GM23338 (cell line): Measurements from ENCODE around the gene EDEM3. TPM values are rescaled to one million over a fixed set of nuclear protein-coding genes. Genes with fewer than 3 reads are reported as not detected.

Experiments
- STAT1 ChIP-seq: IDR thresholded peaks from one replicate; pipeline ENCODE4 v1.6.1; 2016; ENCODE audit warnings: antibody characterized with exemption; ENCODE audit not compliant: unreplicated experiment
- polyA plus RNA-seq: library from polyadenylated mRNA; unstranded; fragments of >200 nt; fragmentation: Nextera tagmentation; extraction: Ambion mirVana; gene quantifications from 2 replicates; pipeline ENCODE4 v1.2.1, GENCODE V29; 2016
- total RNA-seq: library from RNA; depleted of rRNA; stranded (reverse); fragments of >200 nt; shearing (Covaris generic); gene quantifications from 2 replicates; pipeline ENCODE4 v1.2.3, GENCODE V29; 2014
- TF ChIP-seq, protein P1 (sequence below): fragments of 250-450 bp; sonication (Bioruptor Pico); IDR thresholded peaks from 2 replicates; pipeline ENCODE4 v1.5.0; 2020; ENCODE audit warnings: mild to moderate bottlenecking, moderate library complexity
- TF ChIP-seq, protein P2 (sequence below): IDR thresholded peaks from one replicate; pipeline ENCODE4 v1.6.1; 2018; ENCODE audit warnings: antibody characterized with exemption; ENCODE audit not compliant: unreplicated experiment
- TF ChIP-seq, protein P3 (sequence below), 2 experiments: fragments of 200-600 bp in 1 of 2; sonication (generic) in 1 of 2; conservative IDR thresholded peaks; 2 replicates each; pipeline versions ENCODE4 v1.5.1 to v1.6.1; 2016 to 2017; ENCODE audit warnings: antibody characterized with exemption in 2 of 2, low read depth in 2 of 2, mild to moderate bottlenecking in 2 of 2, moderate library complexity in 1 of 2

Gene EDEM3
- total and polyA plus RNA-seq, 2 experiments from 2014 or later, result 4.8 to 11.5 TPM

DNA sequence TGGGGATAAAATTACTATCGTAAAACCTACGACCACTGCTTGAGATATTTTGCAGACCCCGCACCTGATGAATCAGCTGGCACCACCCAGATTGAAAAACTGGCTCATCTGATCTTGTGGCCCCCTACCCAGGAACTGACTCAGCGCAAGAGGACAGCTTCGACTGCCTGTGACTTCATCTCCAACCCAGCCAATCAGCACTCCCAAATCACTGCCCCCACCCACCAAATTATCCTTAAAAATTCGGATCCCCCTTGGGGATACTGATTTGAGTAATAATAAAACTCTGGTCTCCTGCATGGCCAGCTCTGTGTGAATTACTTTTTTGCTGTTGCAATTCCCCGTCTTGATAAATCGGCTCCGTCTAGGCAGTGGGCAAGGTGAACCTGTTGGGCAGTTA lies 81.4 kb downstream of the EDEM3 start (continued):
- TF ChIP-seq, protein P1, sequence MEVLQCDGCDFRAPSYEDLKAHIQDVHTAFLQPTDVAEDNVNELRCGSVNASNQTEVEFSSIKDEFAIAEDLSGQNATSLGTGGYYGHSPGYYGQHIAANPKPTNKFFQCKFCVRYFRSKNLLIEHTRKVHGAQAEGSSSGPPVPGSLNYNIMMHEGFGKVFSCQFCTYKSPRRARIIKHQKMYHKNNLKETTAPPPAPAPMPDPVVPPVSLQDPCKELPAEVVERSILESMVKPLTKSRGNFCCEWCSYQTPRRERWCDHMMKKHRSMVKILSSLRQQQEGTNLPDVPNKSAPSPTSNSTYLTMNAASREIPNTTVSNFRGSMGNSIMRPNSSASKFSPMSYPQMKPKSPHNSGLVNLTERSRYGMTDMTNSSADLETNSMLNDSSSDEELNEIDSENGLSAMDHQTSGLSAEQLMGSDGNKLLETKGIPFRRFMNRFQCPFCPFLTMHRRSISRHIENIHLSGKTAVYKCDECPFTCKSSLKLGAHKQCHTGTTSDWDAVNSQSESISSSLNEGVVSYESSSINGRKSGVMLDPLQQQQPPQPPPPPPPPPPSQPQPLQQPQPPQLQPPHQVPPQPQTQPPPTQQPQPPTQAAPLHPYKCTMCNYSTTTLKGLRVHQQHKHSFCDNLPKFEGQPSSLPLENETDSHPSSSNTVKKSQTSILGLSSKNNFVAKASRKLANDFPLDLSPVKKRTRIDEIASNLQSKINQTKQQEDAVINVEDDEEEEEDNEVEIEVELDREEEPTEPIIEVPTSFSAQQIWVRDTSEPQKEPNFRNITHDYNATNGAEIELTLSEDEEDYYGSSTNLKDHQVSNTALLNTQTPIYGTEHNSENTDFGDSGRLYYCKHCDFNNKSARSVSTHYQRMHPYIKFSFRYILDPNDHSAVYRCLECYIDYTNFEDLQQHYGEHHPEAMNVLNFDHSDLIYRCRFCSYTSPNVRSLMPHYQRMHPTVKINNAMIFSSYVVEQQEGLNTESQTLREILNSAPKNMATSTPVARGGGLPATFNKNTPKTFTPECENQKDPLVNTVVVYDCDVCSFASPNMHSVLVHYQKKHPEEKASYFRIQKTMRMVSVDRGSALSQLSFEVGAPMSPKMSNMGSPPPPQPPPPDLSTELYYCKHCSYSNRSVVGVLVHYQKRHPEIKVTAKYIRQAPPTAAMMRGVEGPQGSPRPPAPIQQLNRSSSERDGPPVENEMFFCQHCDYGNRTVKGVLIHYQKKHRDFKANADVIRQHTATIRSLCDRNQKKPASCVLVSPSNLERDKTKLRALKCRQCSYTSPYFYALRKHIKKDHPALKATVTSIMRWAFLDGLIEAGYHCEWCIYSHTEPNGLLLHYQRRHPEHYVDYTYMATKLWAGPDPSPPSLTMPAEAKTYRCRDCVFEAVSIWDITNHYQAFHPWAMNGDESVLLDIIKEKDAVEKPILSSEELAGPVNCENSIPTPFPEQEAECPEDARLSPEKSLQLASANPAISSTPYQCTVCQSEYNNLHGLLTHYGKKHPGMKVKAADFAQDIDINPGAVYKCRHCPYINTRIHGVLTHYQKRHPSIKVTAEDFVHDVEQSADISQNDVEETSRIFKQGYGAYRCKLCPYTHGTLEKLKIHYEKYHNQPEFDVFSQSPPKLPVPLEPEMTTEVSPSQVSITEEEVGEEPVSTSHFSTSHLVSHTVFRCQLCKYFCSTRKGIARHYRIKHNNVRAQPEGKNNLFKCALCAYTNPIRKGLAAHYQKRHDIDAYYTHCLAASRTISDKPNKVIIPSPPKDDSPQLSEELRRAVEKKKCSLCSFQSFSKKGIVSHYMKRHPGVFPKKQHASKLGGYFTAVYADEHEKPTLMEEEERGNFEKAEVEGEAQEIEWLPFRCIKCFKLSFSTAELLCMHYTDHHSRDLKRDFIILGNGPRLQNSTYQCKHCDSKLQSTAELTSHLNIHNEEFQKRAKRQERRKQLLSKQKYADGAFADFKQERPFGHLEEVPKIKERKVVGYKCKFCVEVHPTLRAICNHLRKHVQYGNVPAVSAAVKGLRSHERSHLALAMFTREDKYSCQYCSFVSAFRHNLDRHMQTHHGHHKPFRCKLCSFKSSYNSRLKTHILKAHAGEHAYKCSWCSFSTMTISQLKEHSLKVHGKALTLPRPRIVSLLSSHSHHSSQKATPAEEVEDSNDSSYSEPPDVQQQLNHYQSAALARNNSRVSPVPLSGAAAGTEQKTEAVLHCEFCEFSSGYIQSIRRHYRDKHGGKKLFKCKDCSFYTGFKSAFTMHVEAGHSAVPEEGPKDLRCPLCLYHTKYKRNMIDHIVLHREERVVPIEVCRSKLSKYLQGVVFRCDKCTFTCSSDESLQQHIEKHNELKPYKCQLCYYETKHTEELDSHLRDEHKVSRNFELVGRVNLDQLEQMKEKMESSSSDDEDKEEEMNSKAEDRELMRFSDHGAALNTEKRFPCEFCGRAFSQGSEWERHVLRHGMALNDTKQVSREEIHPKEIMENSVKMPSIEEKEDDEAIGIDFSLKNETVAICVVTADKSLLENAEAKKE (CRISPR knock-in tag), result no peak
- TF ChIP-seq, protein P2, sequence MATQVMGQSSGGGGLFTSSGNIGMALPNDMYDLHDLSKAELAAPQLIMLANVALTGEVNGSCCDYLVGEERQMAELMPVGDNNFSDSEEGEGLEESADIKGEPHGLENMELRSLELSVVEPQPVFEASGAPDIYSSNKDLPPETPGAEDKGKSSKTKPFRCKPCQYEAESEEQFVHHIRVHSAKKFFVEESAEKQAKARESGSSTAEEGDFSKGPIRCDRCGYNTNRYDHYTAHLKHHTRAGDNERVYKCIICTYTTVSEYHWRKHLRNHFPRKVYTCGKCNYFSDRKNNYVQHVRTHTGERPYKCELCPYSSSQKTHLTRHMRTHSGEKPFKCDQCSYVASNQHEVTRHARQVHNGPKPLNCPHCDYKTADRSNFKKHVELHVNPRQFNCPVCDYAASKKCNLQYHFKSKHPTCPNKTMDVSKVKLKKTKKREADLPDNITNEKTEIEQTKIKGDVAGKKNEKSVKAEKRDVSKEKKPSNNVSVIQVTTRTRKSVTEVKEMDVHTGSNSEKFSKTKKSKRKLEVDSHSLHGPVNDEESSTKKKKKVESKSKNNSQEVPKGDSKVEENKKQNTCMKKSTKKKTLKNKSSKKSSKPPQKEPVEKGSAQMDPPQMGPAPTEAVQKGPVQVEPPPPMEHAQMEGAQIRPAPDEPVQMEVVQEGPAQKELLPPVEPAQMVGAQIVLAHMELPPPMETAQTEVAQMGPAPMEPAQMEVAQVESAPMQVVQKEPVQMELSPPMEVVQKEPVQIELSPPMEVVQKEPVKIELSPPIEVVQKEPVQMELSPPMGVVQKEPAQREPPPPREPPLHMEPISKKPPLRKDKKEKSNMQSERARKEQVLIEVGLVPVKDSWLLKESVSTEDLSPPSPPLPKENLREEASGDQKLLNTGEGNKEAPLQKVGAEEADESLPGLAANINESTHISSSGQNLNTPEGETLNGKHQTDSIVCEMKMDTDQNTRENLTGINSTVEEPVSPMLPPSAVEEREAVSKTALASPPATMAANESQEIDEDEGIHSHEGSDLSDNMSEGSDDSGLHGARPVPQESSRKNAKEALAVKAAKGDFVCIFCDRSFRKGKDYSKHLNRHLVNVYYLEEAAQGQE, result no peak
- TF ChIP-seq, protein P3, sequence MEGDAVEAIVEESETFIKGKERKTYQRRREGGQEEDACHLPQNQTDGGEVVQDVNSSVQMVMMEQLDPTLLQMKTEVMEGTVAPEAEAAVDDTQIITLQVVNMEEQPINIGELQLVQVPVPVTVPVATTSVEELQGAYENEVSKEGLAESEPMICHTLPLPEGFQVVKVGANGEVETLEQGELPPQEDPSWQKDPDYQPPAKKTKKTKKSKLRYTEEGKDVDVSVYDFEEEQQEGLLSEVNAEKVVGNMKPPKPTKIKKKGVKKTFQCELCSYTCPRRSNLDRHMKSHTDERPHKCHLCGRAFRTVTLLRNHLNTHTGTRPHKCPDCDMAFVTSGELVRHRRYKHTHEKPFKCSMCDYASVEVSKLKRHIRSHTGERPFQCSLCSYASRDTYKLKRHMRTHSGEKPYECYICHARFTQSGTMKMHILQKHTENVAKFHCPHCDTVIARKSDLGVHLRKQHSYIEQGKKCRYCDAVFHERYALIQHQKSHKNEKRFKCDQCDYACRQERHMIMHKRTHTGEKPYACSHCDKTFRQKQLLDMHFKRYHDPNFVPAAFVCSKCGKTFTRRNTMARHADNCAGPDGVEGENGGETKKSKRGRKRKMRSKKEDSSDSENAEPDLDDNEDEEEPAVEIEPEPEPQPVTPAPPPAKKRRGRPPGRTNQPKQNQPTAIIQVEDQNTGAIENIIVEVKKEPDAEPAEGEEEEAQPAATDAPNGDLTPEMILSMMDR (conservative IDR thresholded peaks at IDR 0.05; ENCODE audit: low read depth in 2 of 2), result no peak
- TF ChIP-seq STAT1, result no peak
